ENCODE data around the gene FXYD5.

GRCh38 chr19:35125270-35125717 lies 29.2 kb upstream of the FXYD5 start:
- TF ChIP-seq POLR2A (IDR thresholded peaks at IDR 0.05): no peak
- TF ChIP-seq CTCF (IDR thresholded peaks at IDR 0.05 in 4 of 5, conservative IDR thresholded peaks at IDR 0.05 in 1 of 5): no peak
